ENCODE data around the gene ARAP1.

Gene ARAP1

DNA sequence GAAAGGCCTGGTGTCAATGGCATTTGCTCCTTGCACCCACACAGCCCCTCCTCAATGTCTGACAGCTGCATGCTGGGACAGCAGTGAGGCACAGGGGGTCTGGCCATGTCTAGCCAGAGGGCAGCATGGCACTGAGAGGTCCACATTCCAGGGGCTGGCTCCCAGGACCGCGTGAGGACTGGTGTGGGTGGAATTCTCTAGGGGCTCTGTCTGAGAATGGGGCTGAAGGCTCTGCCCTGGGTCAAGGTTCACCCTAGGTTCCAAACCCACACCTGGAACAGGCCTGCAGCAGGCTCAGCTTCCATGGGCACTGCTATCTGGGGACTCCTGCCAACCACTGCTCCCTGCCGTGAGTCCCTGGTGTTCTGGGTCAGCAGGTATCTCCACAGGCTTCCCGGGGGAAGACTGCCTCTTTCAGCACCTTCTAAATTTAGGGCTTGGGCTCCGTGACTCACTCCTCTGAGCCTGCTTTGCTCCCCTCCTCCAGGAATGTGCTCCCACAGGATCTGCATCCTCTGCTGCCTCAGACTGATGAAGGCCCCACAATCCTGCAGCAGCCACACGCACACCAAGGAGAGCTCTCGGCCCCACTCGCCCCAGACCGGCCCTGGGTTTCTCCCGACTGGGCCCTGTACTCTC, 37.4 kb upstream of the ARAP1 start:
- DNase-seq (ENCODE audit: low read depth, low spot score): no peak
- in situ Hi-C loops (cut with HindIII; ENCODE audit: low sequenced_read_pairs): no loop called here
- TF ChIP-seq, protein P1, sequence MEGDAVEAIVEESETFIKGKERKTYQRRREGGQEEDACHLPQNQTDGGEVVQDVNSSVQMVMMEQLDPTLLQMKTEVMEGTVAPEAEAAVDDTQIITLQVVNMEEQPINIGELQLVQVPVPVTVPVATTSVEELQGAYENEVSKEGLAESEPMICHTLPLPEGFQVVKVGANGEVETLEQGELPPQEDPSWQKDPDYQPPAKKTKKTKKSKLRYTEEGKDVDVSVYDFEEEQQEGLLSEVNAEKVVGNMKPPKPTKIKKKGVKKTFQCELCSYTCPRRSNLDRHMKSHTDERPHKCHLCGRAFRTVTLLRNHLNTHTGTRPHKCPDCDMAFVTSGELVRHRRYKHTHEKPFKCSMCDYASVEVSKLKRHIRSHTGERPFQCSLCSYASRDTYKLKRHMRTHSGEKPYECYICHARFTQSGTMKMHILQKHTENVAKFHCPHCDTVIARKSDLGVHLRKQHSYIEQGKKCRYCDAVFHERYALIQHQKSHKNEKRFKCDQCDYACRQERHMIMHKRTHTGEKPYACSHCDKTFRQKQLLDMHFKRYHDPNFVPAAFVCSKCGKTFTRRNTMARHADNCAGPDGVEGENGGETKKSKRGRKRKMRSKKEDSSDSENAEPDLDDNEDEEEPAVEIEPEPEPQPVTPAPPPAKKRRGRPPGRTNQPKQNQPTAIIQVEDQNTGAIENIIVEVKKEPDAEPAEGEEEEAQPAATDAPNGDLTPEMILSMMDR (IDR thresholded peaks at IDR 0.05; ENCODE audit: low read depth, low read length): no peak

DNA sequence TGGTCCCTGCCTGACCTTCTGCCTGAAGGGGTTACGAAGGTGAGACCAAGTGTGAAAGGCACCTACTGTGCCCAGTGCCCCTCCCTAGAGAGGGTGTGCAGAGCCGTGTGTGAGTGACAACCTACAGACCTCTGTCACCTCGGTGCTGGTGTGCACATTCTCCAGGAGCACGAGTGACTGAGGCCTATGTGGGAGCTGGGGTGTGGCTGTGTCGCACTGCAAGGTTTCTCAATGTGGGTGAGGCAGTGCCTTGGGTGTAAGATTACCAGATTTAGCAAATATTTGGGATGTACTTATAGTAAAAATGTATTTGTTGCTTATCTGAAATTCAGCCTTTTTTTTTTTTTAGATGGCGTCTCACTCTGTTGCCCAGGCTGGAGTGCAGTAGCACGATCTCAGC, 36.0 kb upstream of the ARAP1 start:
- TF ChIP-seq, protein P1 (IDR thresholded peaks at IDR 0.05; ENCODE audit: low read depth, low read length): no peak
- in situ Hi-C loops (cut with HindIII; ENCODE audit: low sequenced_read_pairs): no loop called here
- H3K4me3 ChIP-seq (ENCODE audit: low read depth, low read length): no peak overlapping the region
- no peak for DNase-seq (ENCODE audit: low read depth, low spot score)

More for the DNA sequence above, 37.4 kb upstream of the ARAP1 start:
- H3K4me3 ChIP-seq (ENCODE audit: low read depth, low read length): no peak overlapping the region

DNA sequence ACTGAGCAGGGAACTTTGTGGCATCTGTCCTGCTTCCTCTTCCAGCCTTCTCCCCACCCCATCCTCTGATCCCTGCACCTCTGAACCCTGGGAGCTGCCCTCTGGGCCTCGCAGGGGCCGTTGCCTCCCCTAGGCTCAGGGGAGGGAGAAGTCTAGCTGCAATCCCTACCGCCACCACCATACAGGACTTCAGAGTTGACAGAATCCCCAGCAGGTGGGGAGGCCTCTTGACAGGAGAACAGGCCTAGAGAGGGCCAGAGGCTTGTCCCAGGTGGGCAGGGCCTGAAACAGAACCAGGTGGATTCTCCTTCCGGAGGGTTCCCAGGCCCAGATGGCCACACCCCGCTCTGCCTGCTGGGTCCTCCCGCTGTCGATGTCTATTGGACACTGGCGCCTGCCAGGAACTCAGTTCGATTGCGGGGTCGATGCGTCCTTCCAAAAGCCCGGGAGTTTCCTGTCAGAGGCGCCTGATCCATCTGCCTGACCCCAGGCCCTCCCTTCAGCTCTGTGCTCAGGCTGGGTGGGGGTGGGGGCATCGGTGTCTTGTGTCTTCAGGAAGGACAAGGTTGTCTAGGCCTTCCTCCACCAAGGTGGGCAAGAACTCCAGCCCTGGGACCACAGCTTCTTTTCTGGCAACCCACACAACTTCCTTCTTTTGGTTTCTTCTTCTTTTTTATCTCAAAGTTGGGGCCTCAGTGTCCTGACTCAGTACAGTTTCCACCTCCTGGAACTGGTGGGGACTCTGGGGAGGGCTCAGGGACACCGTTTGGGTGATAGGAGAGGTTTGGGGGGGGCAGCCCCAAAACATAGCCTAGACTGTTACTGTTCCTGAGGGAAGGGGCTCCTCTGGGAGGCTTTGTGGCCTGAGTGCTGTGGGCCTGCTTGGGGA, 35.3 kb upstream of the ARAP1 start:
- in situ Hi-C loops (cut with HindIII; ENCODE audit: low sequenced_read_pairs): no loop called here
- DNase-seq (ENCODE audit: low read depth, low spot score): no peak
- TF ChIP-seq, protein P1 (IDR thresholded peaks at IDR 0.05; ENCODE audit: low read depth, low read length): no peak
- H3K4me3 ChIP-seq (ENCODE audit: low read depth, low read length): no peak overlapping the region

DNA sequence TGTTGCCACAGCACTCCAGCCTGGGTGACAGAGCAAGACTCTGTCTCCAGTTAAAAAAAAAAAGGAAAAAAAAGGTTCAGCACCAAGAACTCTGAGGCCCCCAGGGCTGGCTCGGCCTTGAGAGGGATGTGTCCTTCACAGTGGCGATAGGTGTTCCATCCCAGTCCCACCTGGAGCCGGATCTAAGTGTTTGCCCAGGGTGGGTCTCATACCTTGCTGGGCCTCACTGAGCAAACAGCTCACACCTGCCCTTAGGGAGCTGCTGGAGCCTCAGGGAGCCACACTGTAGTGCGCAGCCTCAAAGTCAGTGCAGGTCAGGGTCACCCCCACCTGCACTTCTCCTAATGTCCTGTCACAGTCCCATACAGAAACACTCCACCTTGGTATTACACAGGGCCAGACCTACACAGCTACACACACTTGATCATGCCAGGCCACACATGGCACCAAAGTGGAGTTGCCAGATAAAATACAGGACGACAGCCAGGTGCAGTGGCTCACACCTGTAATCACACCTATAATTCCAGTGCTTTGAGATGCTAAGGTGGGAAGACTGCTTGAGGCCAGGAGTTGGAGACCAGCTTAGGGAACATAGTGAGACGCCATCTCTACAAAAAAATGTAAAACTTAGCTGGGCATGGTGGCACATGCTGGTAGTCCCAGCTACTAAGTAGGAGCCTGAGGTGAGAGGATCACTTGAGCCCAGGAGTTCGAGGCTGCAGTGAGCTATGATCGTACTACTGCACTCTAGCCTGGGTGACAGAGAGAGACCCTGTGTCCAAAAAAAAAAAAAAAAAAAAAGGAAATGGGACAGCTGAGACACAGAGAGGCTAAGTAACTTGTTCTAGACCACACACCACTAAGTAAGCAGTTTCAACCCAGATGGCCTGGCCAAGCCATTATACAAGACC, 34.4 kb upstream of the ARAP1 start:
- in situ Hi-C loops (cut with HindIII; ENCODE audit: low sequenced_read_pairs): no loop called here
- no peak overlapping the region for H3K4me3 ChIP-seq (ENCODE audit: low read depth, low read length)
- no peak for DNase-seq (ENCODE audit: low read depth, low spot score)
- TF ChIP-seq, protein P1 (IDR thresholded peaks at IDR 0.05; ENCODE audit: low read depth, low read length): no peak

DNA sequence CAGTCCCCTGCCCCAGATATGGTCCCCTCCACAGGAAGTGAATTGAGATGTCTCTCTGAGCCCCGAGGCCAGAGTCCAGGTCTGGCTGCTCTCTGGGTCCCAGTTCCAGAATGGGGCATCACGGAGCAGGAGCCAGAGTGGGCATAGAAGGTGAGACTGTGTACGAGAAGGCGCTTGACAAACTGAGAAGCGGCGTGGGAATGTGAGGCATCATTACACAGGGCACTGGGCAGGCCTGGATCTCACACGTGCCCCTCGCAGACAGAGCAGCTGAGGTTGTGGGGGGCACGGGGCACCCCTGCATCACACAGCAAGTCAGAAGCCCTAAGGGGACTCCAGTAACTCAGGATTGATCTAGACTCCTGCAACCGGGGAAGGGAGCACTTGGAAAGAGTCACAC, 32.5 kb upstream of the ARAP1 start:
- in situ Hi-C loops (cut with HindIII; ENCODE audit: low sequenced_read_pairs): no loop called here
- DNase-seq (ENCODE audit: low read depth, low spot score): no peak
- no peak overlapping the region for H3K4me3 ChIP-seq (ENCODE audit: low read depth, low read length)
- TF ChIP-seq, protein P1 (IDR thresholded peaks at IDR 0.05; ENCODE audit: low read depth, low read length): no peak
